ENCODE data around the gene TENT4A.

Gene TENT4A

DNA sequence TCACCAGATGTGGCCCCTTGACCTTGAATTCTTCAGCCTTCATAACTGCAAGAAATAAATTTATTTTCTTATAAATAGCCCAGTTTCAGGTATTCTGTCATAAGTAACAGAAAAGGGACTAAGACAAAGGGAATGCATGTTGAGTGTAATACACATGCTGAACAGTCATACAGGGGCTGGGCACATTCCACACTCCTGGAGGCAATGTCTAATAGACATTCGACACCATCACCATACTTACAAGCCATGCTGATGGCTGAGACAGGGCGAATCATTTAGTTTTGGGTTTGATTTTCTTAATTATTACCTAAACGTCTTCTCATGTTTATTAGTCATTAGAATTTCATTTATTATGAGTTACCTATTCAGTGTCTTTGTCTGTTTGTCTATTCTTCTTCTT, 68.5 kb downstream of the TENT4A start:
- Histone ChIP-seq H3K4me2 (ENCODE audit: low read length) (no peak overlapping the region), H3K18ac (ENCODE audit: low read length) (no peak overlapping the region), H3K27me3 (ENCODE audit: insufficient read depth, low read length, poor library complexity) (no peaks in the 10 kb centered on the region), H3K36me3 (ENCODE audit: control insufficient read depth, insufficient read depth, low read length) (no peaks in the 10 kb centered on the region), H3K4ac (ENCODE audit: low read depth, low read length) (no peak overlapping the region), H2BK5ac (ENCODE audit: low read length) (no peak overlapping the region), H3K27ac (ENCODE audit: low read depth, low read length) (no peak overlapping the region), H2AK5ac (ENCODE audit: low read length) (no peak overlapping the region), H4K8ac (ENCODE audit: low read depth, low read length) (no peak overlapping the region), H3K4me1 (ENCODE audit: control insufficient read depth, low read depth, low read length) (no peaks in the 10 kb centered on the region), H3K9ac (ENCODE audit: low read length) (no peak overlapping the region), H4K5ac (ENCODE audit: low read length) (no peak overlapping the region), H3K4me3 (ENCODE audit: low read length) (no peak overlapping the region), H3K56ac (ENCODE audit: low read length) (no peak overlapping the region), H2BK15ac (replicated peaks; ENCODE audit: low read depth) (no peak overlapping the region), H3K23ac (ENCODE audit: low read length) (no peak overlapping the region), H2BK120ac (ENCODE audit: low read depth, low read length) (no peak overlapping the region), H3K79me2 (ENCODE audit: control insufficient read depth, insufficient read depth, low read length) (no peaks in the 10 kb centered on the region), H3K79me1 (ENCODE audit: low read length) (no peaks in the 10 kb centered on the region)
- WGBS (ENCODE audit: extremely low coverage, insufficient coverage, low lambda C conversion rate), result no CpG with 5 or more reads among the region's 3 CpGs
- DNase-seq, result no peak

DNA sequence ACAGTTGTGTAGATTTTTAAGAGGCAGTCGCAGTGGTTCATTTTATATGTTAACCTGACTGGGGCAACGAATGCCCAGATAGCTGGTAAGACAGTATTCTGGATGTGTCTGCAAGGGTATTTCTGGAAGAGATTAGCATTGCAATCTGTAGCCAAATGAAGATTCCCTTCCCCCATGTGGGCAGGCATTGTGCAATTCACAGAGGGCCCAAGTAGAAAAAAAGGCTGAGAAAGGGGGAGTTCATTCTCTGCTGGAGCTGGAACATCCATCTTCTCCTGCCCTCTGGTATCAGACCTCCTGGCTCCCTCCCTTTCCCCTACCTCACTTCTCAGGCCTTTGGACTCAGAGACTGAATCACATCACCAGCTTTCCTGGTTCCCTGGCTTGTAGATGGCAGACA, 70.6 kb downstream of the TENT4A start:
- Histone ChIP-seq H2BK120ac (ENCODE audit: low read depth, low read length) (no peak overlapping the region), H3K4me3 (ENCODE audit: low read length) (no peak overlapping the region)
- DNase-seq, result no peak

DNA sequence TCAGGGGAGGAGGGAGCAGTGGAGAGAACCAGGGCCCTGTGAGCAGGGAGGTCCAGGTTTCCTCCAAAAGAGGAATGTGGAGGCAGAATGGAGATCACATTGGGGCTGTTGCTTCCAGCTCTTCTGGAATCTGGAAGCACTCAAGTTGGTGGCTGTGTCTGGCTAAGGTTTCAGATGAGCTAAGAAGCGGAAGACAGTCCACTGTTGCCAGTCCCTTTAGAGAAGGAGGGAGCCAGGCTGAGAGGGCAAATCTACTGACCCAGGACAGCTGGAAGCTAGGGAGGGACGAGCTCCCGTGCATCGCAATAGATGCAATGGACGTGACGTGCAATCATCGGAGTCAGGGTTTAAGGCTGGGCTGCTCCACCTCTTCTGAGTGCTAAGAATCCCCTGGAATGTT, 71.2 kb downstream of the TENT4A start:
- no peak for DNase-seq
- H3K9ac ChIP-seq (ENCODE audit: low read length), result no peak overlapping the region
- H2BK5ac ChIP-seq (ENCODE audit: low read length), result no peak overlapping the region
- no peaks in the 10 kb centered on the region for H3K27me3 ChIP-seq (ENCODE audit: insufficient read depth, low read length, poor library complexity)
- no peak overlapping the region for H2BK15ac ChIP-seq (replicated peaks; ENCODE audit: low read depth)
- no peak overlapping the region for H3K4ac ChIP-seq (ENCODE audit: low read depth, low read length)
- H2BK120ac ChIP-seq (ENCODE audit: low read depth, low read length), result no peak overlapping the region
- H3K36me3 ChIP-seq (ENCODE audit: control insufficient read depth, insufficient read depth, low read length), result no peaks in the 10 kb centered on the region
- H3K27ac ChIP-seq (ENCODE audit: low read depth, low read length), result no peak overlapping the region
- no peak overlapping the region for H4K8ac ChIP-seq (ENCODE audit: low read depth, low read length)
- H3K79me1 ChIP-seq (ENCODE audit: low read length), result no peaks in the 10 kb centered on the region
- no peak overlapping the region for H3K23ac ChIP-seq (ENCODE audit: low read length)
- H4K5ac ChIP-seq (ENCODE audit: low read length), result no peak overlapping the region
- no peaks in the 10 kb centered on the region for H3K79me2 ChIP-seq (ENCODE audit: control insufficient read depth, insufficient read depth, low read length)
- no peak overlapping the region for H3K4me2 ChIP-seq (ENCODE audit: low read length)
- no peak overlapping the region for H3K4me3 ChIP-seq (ENCODE audit: low read length)
- WGBS (ENCODE audit: extremely low coverage, insufficient coverage, low lambda C conversion rate), result no CpG with 5 or more reads among the region's 7 CpGs
- H3K4me1 ChIP-seq (ENCODE audit: control insufficient read depth, low read depth, low read length), result no peaks in the 10 kb centered on the region
- H3K18ac ChIP-seq (ENCODE audit: low read length), result no peak overlapping the region
- H2AK5ac ChIP-seq (ENCODE audit: low read length), result no peak overlapping the region
- H3K56ac ChIP-seq (ENCODE audit: low read length), result no peak overlapping the region

More for the DNA sequence above, 70.6 kb downstream of the TENT4A start:
- H2BK15ac ChIP-seq (replicated peaks; ENCODE audit: low read depth), result no peak overlapping the region
- H3K9ac ChIP-seq (ENCODE audit: low read length), result no peak overlapping the region
- H3K56ac ChIP-seq (ENCODE audit: low read length), result no peak overlapping the region
- H3K79me2 ChIP-seq (ENCODE audit: control insufficient read depth, insufficient read depth, low read length), result no peaks in the 10 kb centered on the region
- H3K18ac ChIP-seq (ENCODE audit: low read length), result no peak overlapping the region
- WGBS (ENCODE audit: extremely low coverage, insufficient coverage, low lambda C conversion rate), result no CpG with 5 or more reads among the region's 2 CpGs
- no peak overlapping the region for H3K4me2 ChIP-seq (ENCODE audit: low read length)
- no peak overlapping the region for H2AK5ac ChIP-seq (ENCODE audit: low read length)
- no peaks in the 10 kb centered on the region for H3K79me1 ChIP-seq (ENCODE audit: low read length)
- H3K36me3 ChIP-seq (ENCODE audit: control insufficient read depth, insufficient read depth, low read length), result no peaks in the 10 kb centered on the region
- no peak overlapping the region for H4K8ac ChIP-seq (ENCODE audit: low read depth, low read length)
- H3K23ac ChIP-seq (ENCODE audit: low read length), result no peak overlapping the region
- H4K5ac ChIP-seq (ENCODE audit: low read length), result no peak overlapping the region
- no peaks in the 10 kb centered on the region for H3K27me3 ChIP-seq (ENCODE audit: insufficient read depth, low read length, poor library complexity)
- H3K4me1 ChIP-seq (ENCODE audit: control insufficient read depth, low read depth, low read length), result no peaks in the 10 kb centered on the region
- H2BK5ac ChIP-seq (ENCODE audit: low read length), result no peak overlapping the region
- H3K4ac ChIP-seq (ENCODE audit: low read depth, low read length), result no peak overlapping the region
- H3K27ac ChIP-seq (ENCODE audit: low read depth, low read length), result no peak overlapping the region

DNA sequence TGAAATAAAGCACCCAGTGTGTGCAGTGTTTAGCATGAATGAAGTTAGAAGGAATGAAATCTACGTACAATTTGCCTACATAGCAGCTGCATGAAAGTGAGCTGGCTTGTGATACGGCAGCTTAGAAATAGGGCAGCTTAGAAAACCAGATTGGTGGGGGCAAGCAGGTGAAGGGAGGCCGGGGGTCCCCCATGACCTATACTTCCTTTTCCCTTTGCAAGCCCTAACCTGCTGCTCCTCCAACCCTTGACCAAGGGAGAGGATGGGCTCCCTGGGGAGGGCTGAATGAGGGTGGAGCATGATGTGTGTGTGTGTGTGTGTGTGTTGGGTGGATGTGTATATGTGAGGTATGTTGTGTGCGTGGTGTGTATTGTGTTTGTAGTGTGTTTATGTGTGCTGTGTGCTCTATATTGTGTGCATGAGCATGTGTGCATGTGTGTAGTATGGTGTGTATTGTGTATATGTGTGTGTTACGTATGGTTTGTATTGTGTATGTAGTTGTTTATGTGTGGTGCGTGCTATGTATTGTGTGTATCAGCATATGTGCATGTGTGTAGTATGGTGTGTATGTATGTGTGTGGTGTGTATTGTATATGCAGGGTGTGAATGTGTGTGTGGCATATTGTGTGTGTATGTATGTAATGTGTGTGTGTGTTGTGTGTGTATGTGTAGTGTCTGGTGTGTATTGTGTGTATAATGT, 72.1 kb downstream of the TENT4A start:
- Histone ChIP-seq H2BK15ac (replicated peaks; ENCODE audit: low read depth) (no peak overlapping the region), H4K8ac (ENCODE audit: low read depth, low read length) (no peak overlapping the region), H3K27ac (ENCODE audit: low read depth, low read length) (no peak overlapping the region), H3K4me2 (ENCODE audit: low read length) (no peak overlapping the region), H3K18ac (ENCODE audit: low read length) (no peak overlapping the region), H3K4ac (ENCODE audit: low read depth, low read length) (no peak overlapping the region), H3K79me2 (ENCODE audit: control insufficient read depth, insufficient read depth, low read length) (no peaks in the 10 kb centered on the region), H3K4me1 (ENCODE audit: control insufficient read depth, low read depth, low read length) (no peaks in the 10 kb centered on the region), H3K9ac (ENCODE audit: low read length) (no peak overlapping the region), H2BK5ac (ENCODE audit: low read length) (no peak overlapping the region), H4K5ac (ENCODE audit: low read length) (no peak overlapping the region), H3K36me3 (ENCODE audit: control insufficient read depth, insufficient read depth, low read length) (no peaks in the 10 kb centered on the region), H3K56ac (ENCODE audit: low read length) (no peak overlapping the region), H3K79me1 (ENCODE audit: low read length) (no peaks in the 10 kb centered on the region), H2BK120ac (ENCODE audit: low read depth, low read length) (no peak overlapping the region), H3K23ac (ENCODE audit: low read length) (no peak overlapping the region), H3K4me3 (ENCODE audit: low read length) (no peak overlapping the region), H3K27me3 (ENCODE audit: insufficient read depth, low read length, poor library complexity) (no peaks in the 10 kb centered on the region), H2AK5ac (ENCODE audit: low read length) (no peak overlapping the region)
- DNase-seq, result no peak
- WGBS (ENCODE audit: extremely low coverage, insufficient coverage, low lambda C conversion rate), result 100% methylated on average over 3 of the region's 6 CpGs

DNA sequence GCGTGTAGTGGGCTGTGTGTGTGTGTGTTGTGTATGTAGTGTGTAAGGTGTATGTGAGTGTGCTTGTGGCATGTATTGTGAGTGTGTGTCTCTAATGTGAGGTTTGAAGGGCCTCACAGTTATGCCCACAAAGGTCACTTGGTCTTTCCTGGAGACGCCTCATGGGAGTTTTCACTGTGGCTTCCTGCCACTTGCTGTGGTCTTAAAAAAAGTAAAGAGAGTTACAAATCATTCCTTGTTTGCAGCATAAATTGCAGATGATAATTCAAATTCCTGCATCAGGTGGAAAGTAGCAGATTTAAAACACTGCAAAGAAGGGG, 72.6 kb downstream of the TENT4A start:
- Histone ChIP-seq H3K79me2 (ENCODE audit: control insufficient read depth, insufficient read depth, low read length) (no peaks in the 10 kb centered on the region), H2BK15ac (replicated peaks; ENCODE audit: low read depth) (no peak overlapping the region), H3K56ac (ENCODE audit: low read length) (no peak overlapping the region)

More for the DNA sequence above, 72.6 kb downstream of the TENT4A start:
- Histone ChIP-seq H3K18ac (ENCODE audit: low read length) (no peak overlapping the region), H3K4me1 (ENCODE audit: control insufficient read depth, low read depth, low read length) (no peaks in the 10 kb centered on the region), H2BK5ac (ENCODE audit: low read length) (no peak overlapping the region), H3K4me2 (ENCODE audit: low read length) (no peak overlapping the region), H2AK5ac (ENCODE audit: low read length) (no peak overlapping the region), H4K8ac (ENCODE audit: low read depth, low read length) (no peak overlapping the region), H3K23ac (ENCODE audit: low read length) (no peak overlapping the region), H2BK120ac (ENCODE audit: low read depth, low read length) (no peak overlapping the region), H3K4me3 (ENCODE audit: low read length) (no peak overlapping the region), H3K36me3 (ENCODE audit: control insufficient read depth, insufficient read depth, low read length) (no peaks in the 10 kb centered on the region), H3K27me3 (ENCODE audit: insufficient read depth, low read length, poor library complexity) (no peaks in the 10 kb centered on the region), H4K5ac (ENCODE audit: low read length) (no peak overlapping the region), H3K27ac (ENCODE audit: low read depth, low read length) (no peak overlapping the region), H3K4ac (ENCODE audit: low read depth, low read length) (no peak overlapping the region), H3K79me1 (ENCODE audit: low read length) (no peaks in the 10 kb centered on the region), H3K9ac (ENCODE audit: low read length) (no peak overlapping the region)
- no CpG with 5 or more reads among the region's 2 CpGs for WGBS (ENCODE audit: extremely low coverage, insufficient coverage, low lambda C conversion rate)
- DNase-seq, result no peak

Data from mesendoderm (in vitro differentiated cells).